ENCODE measurements around the gene RBM42.
"Not testable (repeated sequence)": the region's sequence is repeated elsewhere in the genome, so short reads cannot be mapped to it uniquely, and the experiment has no call there.

The RBM42 gene

DNA sequence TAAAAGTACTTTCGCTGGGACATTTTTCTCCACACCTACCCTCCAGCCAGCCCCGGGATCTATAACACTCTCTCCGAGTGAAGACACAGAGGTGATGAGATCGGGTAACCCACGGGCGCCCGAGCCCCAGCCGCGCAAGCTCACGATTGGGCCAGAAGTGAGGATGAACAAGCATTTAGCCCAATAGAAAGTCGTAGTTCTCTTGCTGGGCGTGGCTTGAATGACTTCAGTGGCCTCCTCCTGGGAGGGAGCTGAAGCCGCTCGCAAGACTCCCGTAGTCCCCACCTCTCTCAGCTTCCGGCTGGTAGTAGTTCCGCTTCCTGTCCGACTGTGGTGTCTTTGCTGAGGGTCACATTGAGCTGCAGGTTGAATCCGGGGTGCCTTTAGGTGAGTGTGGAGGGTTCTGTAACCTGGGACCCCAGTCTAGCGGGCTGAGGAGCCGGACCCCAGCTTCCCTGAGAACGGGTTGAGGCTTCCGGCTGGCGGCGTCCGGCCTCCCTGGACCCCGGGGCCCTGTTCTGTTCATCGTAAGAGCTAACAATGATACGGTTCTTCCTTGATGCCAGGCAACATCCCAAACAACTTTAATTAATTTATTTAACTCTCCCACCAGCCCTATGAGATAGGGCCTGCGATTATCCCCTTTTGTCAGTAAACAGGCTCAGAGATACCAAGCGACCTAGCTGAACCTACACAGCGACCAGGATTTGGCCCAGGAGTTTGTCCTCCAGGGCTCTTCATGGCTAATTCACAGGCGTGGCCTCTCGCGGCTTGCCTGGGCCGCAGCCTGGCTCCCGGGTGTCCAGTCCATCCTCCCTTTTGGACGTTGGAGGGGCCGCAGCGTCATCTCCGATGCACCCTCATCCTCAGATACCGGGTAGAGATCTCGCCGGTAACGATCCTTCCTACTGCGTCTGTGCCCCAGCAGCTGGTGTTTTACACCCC is 19.5 kb downstream of the RBM42 start, which contains the start of gene COX6B1:
COX6B1 (plus strand) TSS at position 307 of the 945 bp plus-strand sequence. CDS start 2,921 bp downstream, outside the sequence.
- TF ChIP-seq EZH2 (IDR thresholded peaks at IDR 0.05; ENCODE audit: borderline replicate concordance, low read length), result no peak
- TF ChIP-seq, protein P1, sequence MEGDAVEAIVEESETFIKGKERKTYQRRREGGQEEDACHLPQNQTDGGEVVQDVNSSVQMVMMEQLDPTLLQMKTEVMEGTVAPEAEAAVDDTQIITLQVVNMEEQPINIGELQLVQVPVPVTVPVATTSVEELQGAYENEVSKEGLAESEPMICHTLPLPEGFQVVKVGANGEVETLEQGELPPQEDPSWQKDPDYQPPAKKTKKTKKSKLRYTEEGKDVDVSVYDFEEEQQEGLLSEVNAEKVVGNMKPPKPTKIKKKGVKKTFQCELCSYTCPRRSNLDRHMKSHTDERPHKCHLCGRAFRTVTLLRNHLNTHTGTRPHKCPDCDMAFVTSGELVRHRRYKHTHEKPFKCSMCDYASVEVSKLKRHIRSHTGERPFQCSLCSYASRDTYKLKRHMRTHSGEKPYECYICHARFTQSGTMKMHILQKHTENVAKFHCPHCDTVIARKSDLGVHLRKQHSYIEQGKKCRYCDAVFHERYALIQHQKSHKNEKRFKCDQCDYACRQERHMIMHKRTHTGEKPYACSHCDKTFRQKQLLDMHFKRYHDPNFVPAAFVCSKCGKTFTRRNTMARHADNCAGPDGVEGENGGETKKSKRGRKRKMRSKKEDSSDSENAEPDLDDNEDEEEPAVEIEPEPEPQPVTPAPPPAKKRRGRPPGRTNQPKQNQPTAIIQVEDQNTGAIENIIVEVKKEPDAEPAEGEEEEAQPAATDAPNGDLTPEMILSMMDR (IDR thresholded peaks at IDR 0.05; ENCODE audit: low read length), result no peak
- Histone ChIP-seq H2AFZ (ENCODE audit: low read length) (no peak within 1 kb of the TSS), H3K79me2 (ENCODE audit: insufficient read depth, low read length) (peaks cover 24% of the 10 kb centered on the region), H4K20me1 (ENCODE audit: insufficient read depth, low read length) (no peaks in the 10 kb centered on the region), H3K27ac (ENCODE audit: low read depth, low read length, poor library complexity, severe bottlenecking) (peak within 1 kb of the TSS; percentile 28), H3K9ac (ENCODE audit: low read length) (peak within 1 kb of the TSS; percentile 84), H3F3A (ENCODE audit: insufficient read depth, low read length) (peaks cover 4% of the 10 kb centered on the region; the same call in 1 of the 2 replicates), H3K4me3 (ENCODE audit: low read depth, low read length, poor library complexity, severe bottlenecking) (peak within 1 kb of the TSS; percentile 91), H3K36me3 (ENCODE audit: insufficient read depth, low read length) (peaks cover 19% of the 10 kb centered on the region), H3K27me3 (ENCODE audit: insufficient read depth, low read length) (no peaks in the 10 kb centered on the region), H3K9me3 (ENCODE audit: low read length) (no peaks in the 10 kb centered on the region), H3K4me2 (ENCODE audit: low read length) (peak within 1 kb of the TSS; percentile 98), H3K4me1 (ENCODE audit: insufficient read depth, low read length, severe bottlenecking) (peaks cover 33% of the 10 kb centered on the region), H3K9me2 (ENCODE audit: low read depth, low read length) (no peaks in the 10 kb centered on the region)

- Histone ChIP-seq H3K9me2 (ENCODE audit: low read depth, low read length) (no peaks in the 10 kb centered on the region), H2AFZ (ENCODE audit: low read length) (no peak overlapping the region), H3K4me2 (ENCODE audit: low read length) (no peak overlapping the region), H3K79me2 (ENCODE audit: insufficient read depth, low read length) (peaks cover 24% of the 10 kb centered on the region), H3K36me3 (ENCODE audit: insufficient read depth, low read length) (peaks cover 36% of the 10 kb centered on the region), H3K9ac (ENCODE audit: low read length) (no peak overlapping the region), H3K27me3 (ENCODE audit: insufficient read depth, low read length) (no peaks in the 10 kb centered on the region), H3K4me1 (ENCODE audit: insufficient read depth, low read length, severe bottlenecking) (peaks cover 21% of the 10 kb centered on the region), H3K4me3 (ENCODE audit: low read depth, low read length, poor library complexity, severe bottlenecking) (no peak overlapping the region), H3K9me3 (ENCODE audit: low read length) (no peaks in the 10 kb centered on the region), H4K20me1 (ENCODE audit: insufficient read depth, low read length) (no peaks in the 10 kb centered on the region), H3K27ac (ENCODE audit: low read depth, low read length, poor library complexity, severe bottlenecking) (no peak overlapping the region), H3F3A (ENCODE audit: insufficient read depth, low read length) (peaks cover 3% of the 10 kb centered on the region; the same call in 1 of the 2 replicates)
- TF ChIP-seq EZH2 (IDR thresholded peaks at IDR 0.05; ENCODE audit: borderline replicate concordance, low read length), result no peak
- TF ChIP-seq, protein P1 (IDR thresholded peaks at IDR 0.05; ENCODE audit: low read length), result no peak
Observed at GRCh38 chr19:35650581-35650980, 21.7 kb downstream of the RBM42 start.

GRCh38 chr19:35654828-35655227 is 26.0 kb downstream of the RBM42 start:
- H3K9me3 ChIP-seq (ENCODE audit: low read length); H3K4me1 ChIP-seq (ENCODE audit: insufficient read depth, low read length, severe bottlenecking); H3K27ac ChIP-seq (ENCODE audit: low read depth, low read length, poor library complexity, severe bottlenecking); H3K9ac ChIP-seq (ENCODE audit: low read length); H3K27me3 ChIP-seq (ENCODE audit: insufficient read depth, low read length); H3K4me2 ChIP-seq (ENCODE audit: low read length); H4K20me1 ChIP-seq (ENCODE audit: insufficient read depth, low read length); H3K9me2 ChIP-seq (ENCODE audit: low read depth, low read length); H3F3A ChIP-seq (ENCODE audit: insufficient read depth, low read length); H2AFZ ChIP-seq (ENCODE audit: low read length); H3K4me3 ChIP-seq (ENCODE audit: low read depth, low read length, poor library complexity, severe bottlenecking): not testable (repeated sequence)
- Histone ChIP-seq H3K36me3 (ENCODE audit: insufficient read depth, low read length) (peaks cover 70% of the 10 kb centered on the region), H3K79me2 (ENCODE audit: insufficient read depth, low read length) (peaks cover 10% of the 10 kb centered on the region)

Measured in OCI-LY1 (cell line).